Measurements from ENCODE around the gene HOMEZ. TPM values are rescaled to one million over a fixed set of nuclear protein-coding genes. Genes with fewer than 3 reads are reported as not detected.
A peak's percentile ranks its signal among the peaks of the same experiment; 100 is the strongest.

The HOMEZ gene
- total and polyA plus RNA-seq, 10 of the 15 experiments (the other 5 are each of a cell fraction or from before 2014, with no cell fraction given) = 2.6 to 19.3 (median 13.0) TPM

DNA sequence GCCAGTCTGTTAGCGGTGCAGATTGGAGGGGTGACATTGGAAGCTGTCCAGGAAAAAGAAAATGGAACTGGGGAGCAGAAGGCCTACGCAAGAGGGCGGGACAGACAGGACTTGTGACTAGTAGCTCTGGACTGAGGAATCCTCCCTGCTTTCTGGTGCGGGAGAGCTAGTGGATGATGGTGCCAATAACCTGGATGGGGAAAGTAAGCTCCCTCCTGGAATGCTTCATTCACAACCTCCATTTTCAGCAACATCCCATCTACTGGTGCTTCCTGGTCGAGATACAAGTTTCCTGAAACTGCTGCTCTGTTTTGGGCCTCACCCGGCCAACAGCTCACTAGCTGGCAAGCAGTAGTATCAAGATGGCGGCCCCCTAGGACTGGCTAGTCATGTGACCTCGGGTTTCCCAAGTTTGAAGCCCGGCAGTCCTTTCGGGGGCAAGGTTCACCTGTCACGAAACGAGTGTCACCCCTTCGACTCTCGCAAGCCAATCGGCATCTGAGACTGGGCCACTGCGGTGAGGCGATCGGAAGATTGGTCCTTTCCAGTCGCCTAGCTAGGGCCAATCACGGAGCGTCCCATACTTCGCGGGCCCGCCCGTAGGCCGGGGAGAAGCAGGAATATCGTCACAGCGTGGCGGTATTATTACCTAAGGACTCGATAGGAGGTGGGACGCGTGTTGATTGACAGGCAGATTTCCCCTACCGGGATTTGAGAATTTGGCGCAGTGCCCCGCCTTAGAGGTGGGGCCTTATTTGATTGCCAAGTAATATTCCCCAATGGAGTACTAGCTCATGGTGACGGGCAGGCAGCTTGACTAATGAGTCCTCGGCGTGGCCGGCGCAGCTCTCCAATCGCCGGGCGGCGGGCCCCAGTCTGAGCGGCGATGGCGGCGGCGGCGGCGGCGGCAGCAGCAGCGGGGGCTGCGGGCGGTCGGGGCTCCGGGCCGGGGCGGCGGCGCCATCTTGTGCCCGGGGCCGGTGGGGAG lies 34.9 kb upstream of the HOMEZ start, which contains the start of gene PABPN1 (continued):
- TF ChIP-seq MXI1 (IDR thresholded peaks at IDR 0.05; ENCODE audit: low read depth, low read length) (peak; percentile 87), NR2F1 (conservative IDR thresholded peaks at IDR 0.05) (peak; percentile 88), SREBF1 (IDR thresholded peaks at IDR 0.05; ENCODE audit: low read length) (0 out of 2 replicates have a peak, but pooled peaks have one; percentile 11), PML (IDR thresholded peaks at IDR 0.05; ENCODE audit: low read length) (peak; percentile 85; the same call in 1 of the 2 replicates), NR2C1 (IDR thresholded peaks at IDR 0.05) (peak; percentile 91), RAD51 (IDR thresholded peaks at IDR 0.05) (peak; percentile 98), SP1 (IDR thresholded peaks at IDR 0.05; ENCODE audit: low read depth, low read length) (peak; percentile 97), SRF (IDR thresholded peaks at IDR 0.05; ENCODE audit: low read depth in 2 of 2, low read length in 2 of 2) (peak; percentile 57 to 80), POLR2AphosphoS2 (IDR thresholded peaks at IDR 0.05; ENCODE audit: low read depth, low read length) (peak; percentile 84), TCF3 (IDR thresholded peaks at IDR 0.05; ENCODE audit: borderline replicate concordance, insufficient read depth, low read depth, low read length) (no peak), IKZF2 (IDR thresholded peaks at IDR 0.05) (peak in 1 of 2 experiments; percentile 15; a peak in 2 of 4 replicates), EED (IDR thresholded peaks at IDR 0.05; ENCODE audit: low read depth) (peak; percentile 18; the same call in 1 of the 2 replicates), EGR1 (IDR thresholded peaks at IDR 0.05; ENCODE audit: borderline replicate concordance in 1 of 2, low read depth in 2 of 2, low read length in 2 of 2) (no peak), SUZ12 (IDR thresholded peaks at IDR 0.05; ENCODE audit: unreplicated experiment) (no peak), ASH2L (IDR thresholded peaks at IDR 0.05; ENCODE audit: borderline replicate concordance, low read depth) (no peak), CREB1 (IDR thresholded peaks at IDR 0.05; ENCODE audit: low read depth) (peak; percentile 98), EP300 (IDR thresholded peaks at IDR 0.05; ENCODE audit: borderline replicate concordance in 1 of 2, control insufficient read depth in 1 of 2, low read depth in 2 of 2, low read length in 2 of 2) (peak in 1 of 2 experiments; percentile 58; a peak in 1 of 4 replicates), YY1 (IDR thresholded peaks at IDR 0.05; ENCODE audit: low read depth, low read length) (peak; percentile 98), IKZF1 (conservative IDR thresholded peaks at IDR 0.05) (peak; percentile 73), RUNX3 (IDR thresholded peaks at IDR 0.05; ENCODE audit: low read length) (peak; percentile 83), BACH1 (IDR thresholded peaks at IDR 0.05; ENCODE audit: borderline replicate concordance) (peak; percentile 99), FOXK2 (IDR thresholded peaks at IDR 0.05) (peak; percentile 57), HDAC6 (IDR thresholded peaks at IDR 0.05; ENCODE audit: unreplicated experiment) (no peak), NBN (IDR thresholded peaks at IDR 0.05) (peak; percentile 92), CREM (IDR thresholded peaks at IDR 0.05; ENCODE audit: low read depth) (peak; percentile 96)
- TF ChIP-seq, protein P1, sequence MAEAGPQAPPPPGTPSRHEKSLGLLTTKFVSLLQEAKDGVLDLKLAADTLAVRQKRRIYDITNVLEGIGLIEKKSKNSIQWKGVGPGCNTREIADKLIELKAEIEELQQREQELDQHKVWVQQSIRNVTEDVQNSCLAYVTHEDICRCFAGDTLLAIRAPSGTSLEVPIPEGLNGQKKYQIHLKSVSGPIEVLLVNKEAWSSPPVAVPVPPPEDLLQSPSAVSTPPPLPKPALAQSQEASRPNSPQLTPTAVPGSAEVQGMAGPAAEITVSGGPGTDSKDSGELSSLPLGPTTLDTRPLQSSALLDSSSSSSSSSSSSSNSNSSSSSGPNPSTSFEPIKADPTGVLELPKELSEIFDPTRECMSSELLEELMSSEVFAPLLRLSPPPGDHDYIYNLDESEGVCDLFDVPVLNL (IDR thresholded peaks at IDR 0.05; ENCODE audit: low read depth, low read length) = peak; percentile 68
- TF ChIP-seq, protein P2, sequence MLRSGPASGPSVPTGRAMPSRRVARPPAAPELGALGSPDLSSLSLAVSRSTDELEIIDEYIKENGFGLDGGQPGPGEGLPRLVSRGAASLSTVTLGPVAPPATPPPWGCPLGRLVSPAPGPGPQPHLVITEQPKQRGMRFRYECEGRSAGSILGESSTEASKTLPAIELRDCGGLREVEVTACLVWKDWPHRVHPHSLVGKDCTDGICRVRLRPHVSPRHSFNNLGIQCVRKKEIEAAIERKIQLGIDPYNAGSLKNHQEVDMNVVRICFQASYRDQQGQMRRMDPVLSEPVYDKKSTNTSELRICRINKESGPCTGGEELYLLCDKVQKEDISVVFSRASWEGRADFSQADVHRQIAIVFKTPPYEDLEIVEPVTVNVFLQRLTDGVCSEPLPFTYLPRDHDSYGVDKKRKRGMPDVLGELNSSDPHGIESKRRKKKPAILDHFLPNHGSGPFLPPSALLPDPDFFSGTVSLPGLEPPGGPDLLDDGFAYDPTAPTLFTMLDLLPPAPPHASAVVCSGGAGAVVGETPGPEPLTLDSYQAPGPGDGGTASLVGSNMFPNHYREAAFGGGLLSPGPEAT (IDR thresholded peaks at IDR 0.05; ENCODE audit: low read depth) = peak; percentile 87
- TF ChIP-seq, protein P3, sequence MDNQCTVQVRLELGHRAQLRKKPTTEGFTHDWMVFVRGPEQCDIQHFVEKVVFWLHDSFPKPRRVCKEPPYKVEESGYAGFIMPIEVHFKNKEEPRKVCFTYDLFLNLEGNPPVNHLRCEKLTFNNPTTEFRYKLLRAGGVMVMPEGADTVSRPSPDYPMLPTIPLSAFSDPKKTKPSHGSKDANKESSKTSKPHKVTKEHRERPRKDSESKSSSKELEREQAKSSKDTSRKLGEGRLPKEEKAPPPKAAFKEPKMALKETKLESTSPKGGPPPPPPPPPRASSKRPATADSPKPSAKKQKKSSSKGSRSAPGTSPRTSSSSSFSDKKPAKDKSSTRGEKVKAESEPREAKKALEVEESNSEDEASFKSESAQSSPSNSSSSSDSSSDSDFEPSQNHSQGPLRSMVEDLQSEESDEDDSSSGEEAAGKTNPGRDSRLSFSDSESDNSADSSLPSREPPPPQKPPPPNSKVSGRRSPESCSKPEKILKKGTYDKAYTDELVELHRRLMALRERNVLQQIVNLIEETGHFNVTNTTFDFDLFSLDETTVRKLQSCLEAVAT (IDR thresholded peaks at IDR 0.05) = peak; percentile 93

Data from GM12878 (cell line).